GM18907 (cell line): ENCODE measurements around the gene NAP1L4.

Experiments used
- ATAC-seq: cut with Tn5 transposase; IDR thresholded peaks from one replicate; pipeline ENCODE4 v1.9.1; 2021; ENCODE audit warnings: mild to moderate bottlenecking, moderate library complexity; ENCODE audit not compliant: unreplicated experiment

The NAP1L4 gene, protein sequence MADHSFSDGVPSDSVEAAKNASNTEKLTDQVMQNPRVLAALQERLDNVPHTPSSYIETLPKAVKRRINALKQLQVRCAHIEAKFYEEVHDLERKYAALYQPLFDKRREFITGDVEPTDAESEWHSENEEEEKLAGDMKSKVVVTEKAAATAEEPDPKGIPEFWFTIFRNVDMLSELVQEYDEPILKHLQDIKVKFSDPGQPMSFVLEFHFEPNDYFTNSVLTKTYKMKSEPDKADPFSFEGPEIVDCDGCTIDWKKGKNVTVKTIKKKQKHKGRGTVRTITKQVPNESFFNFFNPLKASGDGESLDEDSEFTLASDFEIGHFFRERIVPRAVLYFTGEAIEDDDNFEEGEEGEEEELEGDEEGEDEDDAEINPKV

DNA sequence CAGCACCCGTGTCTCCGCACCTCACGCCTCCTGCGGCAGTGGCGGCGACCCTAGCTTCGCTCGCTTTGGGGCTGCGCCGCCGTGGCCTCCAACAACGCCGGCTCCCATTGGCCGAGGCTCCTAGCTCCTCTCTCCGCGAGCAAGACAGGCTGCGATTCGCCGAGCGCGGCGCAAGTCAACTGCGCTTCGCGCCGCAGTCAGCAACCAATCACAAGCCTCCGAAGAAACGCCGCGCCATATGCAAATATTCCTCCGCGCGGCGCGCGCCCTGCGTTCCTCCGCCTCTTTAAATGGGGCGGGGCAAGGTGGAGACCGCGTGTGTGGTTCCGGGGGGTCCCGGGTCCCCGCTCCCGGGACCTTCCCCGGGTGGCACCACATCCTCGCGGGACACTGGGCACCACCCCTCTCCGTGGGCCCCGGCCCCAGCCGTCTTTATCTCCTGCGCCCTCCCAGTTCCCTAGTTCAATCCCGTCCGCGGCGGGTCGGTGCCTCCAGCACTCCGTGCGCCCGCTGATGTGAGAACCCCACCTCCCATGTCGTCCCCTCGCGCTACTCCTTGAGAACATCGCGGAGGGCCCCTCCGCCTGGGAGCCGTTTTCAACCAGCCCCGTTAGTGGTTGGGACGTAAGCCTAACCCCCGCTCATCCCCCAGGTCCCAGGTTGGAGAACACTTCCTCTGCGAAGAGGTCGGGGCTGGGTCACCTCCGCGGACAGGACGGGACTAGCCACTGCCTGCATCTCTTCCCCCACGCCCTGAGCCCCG, at the start of gene NAP1L4:
Gene NAP1L4 (minus strand): TSS at position 96 of the 763 bp plus-strand sequence. CDS start 13,109 bp downstream, outside the sequence.
- ATAC-seq, result peak; percentile 84

GRCh38 chr11:3040881-3041280, 48.8 kb upstream of the NAP1L4 start:
- ATAC-seq, result no peak

- ATAC-seq, result no peak
These were observed 45.8 kb upstream of the NAP1L4 start for GRCh38 chr11:3037945-3038271.

DNA sequence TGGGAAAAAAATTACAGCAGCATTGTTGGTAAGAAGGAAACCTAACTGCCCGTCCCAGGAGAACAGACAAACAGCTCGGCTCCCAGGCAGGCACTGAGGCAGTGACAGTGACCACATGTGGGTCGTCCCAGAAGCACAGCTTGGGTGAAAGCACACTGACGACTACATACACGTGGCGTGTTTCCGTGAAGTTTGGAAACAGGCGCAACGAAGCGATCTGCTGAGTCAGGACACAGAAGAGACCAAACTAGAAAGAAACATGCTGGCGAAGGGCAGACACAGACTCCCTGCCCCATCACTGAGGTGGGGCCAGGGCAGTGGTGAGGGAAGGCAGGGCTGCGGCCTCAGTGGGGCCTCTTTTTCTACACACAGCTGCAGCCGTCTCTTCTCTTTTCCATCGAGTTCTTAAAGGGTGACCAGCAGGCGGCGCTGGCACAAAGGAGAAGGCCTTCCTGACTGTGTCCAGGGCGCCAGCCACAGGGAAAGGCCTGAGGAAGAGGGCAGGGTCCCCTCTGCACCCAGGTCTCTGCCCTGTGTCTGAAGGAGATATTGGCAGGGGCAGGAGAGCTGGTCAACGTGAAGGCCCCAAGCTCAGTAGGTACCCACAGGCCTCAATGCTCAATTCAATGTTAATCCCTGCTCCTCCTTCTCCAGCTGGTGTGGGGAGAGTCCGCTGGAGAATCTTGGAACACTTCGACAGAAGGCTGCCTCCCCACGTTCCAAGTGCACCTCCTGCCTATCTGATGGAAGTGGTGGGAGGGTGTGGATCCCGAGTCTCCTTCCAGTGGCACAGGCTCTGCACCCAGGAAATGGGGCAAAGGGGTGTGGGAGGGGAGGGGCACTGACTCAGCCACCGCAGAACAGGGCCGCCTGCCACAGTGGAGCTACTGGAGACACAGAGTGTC, 45.2 kb upstream of the NAP1L4 start:
- no peak for ATAC-seq

DNA sequence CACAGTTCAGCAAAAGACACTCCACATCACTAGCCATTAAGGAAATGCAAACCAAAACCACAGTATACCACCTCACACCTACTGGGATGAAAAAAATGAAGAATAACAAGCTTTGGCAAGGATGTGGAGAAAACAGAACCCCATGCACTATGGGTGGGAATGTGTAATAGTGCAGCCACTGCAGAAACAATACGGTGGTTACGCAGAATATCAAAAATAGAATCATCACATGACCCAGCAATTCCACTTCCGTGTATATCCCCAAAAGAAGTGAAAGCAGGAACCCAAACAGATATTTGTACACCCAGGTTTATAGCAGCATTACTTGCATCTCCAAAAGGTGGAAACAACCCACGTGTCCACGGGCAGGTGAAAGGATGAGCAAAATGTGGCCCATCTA, 44.3 kb upstream of the NAP1L4 start:
- ATAC-seq, result no peak

DNA sequence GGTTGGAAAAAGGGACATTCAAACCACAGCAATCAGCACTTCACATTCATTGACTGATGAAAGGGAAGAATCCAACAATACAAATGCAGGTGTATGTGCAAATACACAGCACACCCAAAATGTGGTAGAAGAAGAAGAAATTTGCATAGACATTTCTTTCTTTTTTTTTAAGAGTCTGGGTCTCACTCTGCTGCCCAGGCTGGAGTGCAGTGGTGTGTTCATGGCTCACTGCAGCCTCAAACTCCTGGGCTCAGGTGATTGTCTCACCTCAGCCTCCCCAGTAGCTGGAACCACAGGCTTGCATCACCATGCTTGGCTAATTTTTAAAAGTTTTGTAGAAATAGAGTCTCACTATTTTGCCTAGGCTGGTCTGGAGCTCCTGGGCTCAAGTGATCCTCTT, 43.2 kb upstream of the NAP1L4 start:
- ATAC-seq, result no peak

DNA sequence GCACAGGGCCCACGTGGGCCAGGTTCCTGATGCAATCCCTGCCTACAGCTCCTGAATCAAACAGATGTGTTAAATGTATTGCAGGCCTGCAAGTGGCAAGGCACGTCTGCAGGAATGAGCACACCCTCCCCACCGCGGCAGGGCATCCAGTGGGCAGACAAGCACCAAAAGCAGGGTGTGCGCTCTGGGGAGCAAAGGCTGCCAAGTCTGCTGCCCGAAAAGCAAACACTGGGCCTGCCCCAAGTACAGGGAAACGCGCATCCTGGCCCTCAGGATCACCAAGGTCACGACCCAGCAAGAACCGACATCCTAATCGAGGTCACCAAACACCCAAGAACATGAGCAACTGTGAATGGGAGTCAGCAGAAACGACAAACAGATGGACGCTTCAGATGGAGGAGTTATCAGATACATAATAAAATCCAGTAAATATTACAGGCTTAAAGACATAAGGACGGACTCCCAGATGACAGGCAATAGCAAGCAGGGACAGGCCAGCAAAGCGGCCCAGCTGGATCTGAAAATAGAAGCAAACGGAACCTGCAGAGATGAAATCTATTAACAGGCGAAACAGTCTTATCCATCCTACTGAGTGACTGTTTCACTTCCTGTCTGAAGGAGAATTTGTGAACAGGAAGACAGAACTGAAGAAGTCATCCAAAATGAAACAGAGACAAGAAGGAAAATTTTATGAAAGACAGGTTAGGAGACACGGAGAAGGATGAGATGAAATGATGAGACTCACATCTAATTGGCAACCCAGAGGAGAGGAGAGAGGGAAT, 38.4 kb upstream of the NAP1L4 start:
- ATAC-seq, result no peak

GRCh38 chr11:3028813-3029212, 36.7 kb upstream of the NAP1L4 start:
- no peak for ATAC-seq

DNA sequence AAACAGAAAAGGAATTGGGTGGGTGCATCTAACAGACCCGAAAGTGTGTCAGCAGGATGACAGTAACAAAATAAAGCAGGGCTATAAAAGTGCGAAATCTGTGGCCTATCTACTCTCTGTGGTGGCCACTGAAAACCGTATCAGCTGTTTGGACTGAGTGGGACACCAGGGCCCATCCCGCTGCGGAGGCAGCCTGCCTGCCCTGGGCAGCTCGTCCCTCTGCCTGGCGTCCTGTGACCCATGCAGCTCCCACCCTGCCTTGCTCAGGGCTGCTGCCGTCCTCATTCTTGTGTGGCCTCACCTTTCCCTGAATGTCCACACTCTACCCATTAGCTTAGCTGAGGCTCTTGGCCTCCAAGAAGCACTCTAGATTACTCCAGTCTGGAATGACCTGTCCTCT, 34.7 kb upstream of the NAP1L4 start:
- no peak for ATAC-seq

DNA sequence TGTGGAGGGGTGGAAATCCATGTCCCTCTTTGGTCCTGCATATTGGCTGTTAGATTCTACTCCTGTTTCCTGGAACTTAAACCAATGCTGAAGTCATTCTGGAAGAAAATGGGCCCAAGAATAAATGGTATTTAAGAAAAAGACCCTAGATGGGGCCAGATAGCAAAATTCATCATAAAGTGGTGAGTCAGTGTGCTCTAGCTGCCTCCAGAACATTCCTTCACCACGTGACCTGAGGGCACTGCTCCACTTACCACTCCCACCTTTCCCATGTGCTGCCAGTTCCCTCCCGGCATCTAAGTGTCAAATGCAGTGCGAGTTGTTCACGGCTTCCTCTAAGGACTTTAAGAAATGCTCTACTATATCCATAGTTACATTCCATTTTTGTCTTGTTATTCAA, 30.9 kb upstream of the NAP1L4 start:
- no peak for ATAC-seq

GRCh38 chr11:3022300-3022967, 30.3 kb upstream of the NAP1L4 start:
- no peak for ATAC-seq

DNA sequence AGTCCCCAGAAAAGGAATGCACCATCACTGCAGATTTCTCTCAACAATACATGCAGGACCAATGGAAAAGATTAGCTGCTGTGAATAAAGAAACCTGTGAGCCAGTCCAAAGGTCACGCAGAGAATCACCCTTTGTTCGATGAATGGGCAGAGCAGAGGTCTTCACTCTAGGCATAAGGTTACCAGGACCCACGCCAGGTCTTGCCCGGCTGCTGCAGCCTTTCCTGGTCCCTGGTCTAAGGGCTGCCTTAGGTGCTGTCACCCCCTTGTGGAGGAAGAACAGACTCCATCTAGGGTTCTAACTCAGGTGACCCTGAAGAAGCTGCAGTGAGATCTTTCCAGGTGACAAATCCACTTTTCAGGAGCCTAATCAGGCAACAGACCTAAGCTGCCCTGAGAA, 29.0 kb upstream of the NAP1L4 start:
- no peak for ATAC-seq

DNA sequence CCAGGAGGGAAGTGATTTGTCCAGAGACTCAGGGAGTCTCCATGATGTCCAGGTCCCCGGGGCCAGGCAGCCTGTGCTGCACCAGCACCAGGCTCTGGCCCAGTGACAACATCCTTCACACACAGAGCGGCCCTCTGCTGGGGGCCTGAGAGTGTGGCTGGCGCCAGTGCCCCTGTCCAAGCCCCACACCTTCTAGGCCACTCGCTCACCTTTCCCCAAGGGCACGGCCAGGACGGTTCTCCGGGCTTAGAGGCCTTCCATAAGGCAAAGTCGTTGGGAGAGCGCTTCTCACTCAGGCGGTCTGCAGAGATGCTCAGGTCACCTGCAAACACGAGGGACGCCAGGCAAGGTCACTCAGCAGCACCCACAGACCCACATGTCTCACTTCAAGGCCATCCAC, 27.9 kb upstream of the NAP1L4 start:
- no peak for ATAC-seq

DNA sequence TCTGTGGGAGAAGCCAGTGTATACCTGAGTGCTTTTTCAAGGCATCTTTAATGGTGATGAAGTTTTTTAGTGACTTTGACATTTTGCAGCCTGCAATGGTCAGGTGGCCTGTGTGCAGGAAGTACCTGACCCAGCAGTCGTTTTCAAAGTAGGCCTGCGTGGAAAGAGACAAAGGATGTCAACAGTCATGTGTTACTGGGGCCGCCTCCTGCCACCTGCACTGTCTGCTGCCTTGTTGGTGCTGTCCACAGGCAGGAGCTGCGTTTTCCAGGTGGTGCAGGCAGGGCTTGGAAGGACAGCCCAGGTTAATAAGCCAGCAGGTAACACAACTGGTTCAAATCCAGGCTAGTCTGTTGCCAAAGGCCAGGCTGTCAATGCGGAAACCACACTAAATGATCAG, 26.5 kb upstream of the NAP1L4 start:
- ATAC-seq, result no peak

DNA sequence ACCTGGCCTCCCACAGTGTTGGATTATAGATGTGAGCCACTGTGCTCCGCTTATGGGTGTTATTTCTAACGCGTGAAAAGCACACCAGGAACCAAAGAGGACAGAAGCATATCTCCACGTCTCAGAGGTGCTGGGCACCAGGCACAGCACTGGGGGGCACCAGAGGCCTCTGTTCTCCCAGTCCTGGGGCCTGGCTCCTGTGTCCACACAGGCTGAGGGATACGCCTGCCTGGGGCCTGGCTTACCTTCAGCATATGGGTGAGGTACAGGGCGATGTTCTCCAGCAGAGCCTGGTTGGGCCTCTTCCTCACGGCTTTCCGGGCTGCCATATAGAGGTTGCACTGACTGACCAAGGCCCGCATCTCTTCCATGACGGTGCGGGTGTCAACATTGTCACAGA, 24.7 kb upstream of the NAP1L4 start:
- no peak for ATAC-seq

DNA sequence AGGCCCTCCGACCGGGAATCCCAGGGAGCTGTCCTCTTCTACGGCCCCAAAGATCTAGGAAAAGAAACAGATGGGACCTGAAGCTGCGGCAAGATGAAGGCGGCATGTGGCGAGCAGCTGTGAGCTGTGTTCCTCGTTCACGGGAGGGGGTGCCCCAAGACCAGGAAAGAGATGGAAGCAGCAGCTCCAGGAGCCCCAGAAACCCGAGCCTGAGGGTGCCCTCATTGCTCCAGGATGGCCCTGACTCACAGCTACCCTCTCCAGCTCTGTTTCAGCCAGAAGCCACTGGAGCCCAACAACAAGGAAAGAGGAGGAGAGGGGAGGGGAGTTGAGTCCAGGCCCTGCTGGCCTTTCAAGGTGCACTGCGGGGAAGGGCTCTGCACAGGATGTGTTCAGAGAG, 23.7 kb upstream of the NAP1L4 start:
- ATAC-seq, result no peak

GRCh38 chr11:3014943-3015342, 22.8 kb upstream of the NAP1L4 start:
- ATAC-seq, result no peak

GRCh38 chr11:3014057-3014938, 22.2 kb upstream of the NAP1L4 start:
- ATAC-seq, result no peak
